GM12878 (cell line): ENCODE results near the gene PAFAH2. TPM values are rescaled to one million over a fixed set of nuclear protein-coding genes. Genes with fewer than 3 reads are reported as not detected.

Experiments used
- ATAC-seq: fragments of 200-7000 bp; cut with Tn5 transposase; 3 replicates; pipeline ENCODE4 v1.9.1; 2020; ENCODE audit warnings: mild to moderate bottlenecking, moderate library complexity
- BruUV-seq: library from RNA; stranded (reverse); fragments of 400-500 nt; replicated peaks from 2 replicates; lab custom pipeline; 2021; lab: Mats Ljungman, UMichigan
- CTCF ChIA-PET: fragments of 300-600 bp; sonication (Branson Sonifier 250); formaldehyde crosslinking; extraction: SDS; loops from one replicate; lab custom pipeline; 2021; ENCODE audit warnings: inconsistent platforms; lab: Yijun Ruan, JAX
- POLR2A ChIA-PET: fragments of 350-600 bp; formaldehyde crosslinking; extraction: SDS; loops from one replicate; lab custom pipeline; 2021; ENCODE audit warnings: inconsistent platforms; lab: Charles Lee
- RAD21 ChIA-PET: fragments of 300-600 bp; sonication (Branson Sonifier 250); formaldehyde crosslinking; loops from one replicate; lab custom pipeline; 2023; ENCODE audit warnings: antibody characterized with exemption; ENCODE audit not compliant: unreplicated experiment; lab: Charles Lee
- SMC1A ChIA-PET: fragments of 300-600 bp; sonication (Branson Sonifier 250); formaldehyde crosslinking; loops from one replicate; lab custom pipeline; 2023; ENCODE audit not compliant: unreplicated experiment, uncharacterized antibody; lab: Charles Lee
- DNase-seq: peaks from one replicate; pipeline ENCODE4 v3.0.0-alpha.2; 2011; ENCODE audit warnings: low read depth, low spot score
- FAIRE-seq: peaks from 3 replicates; lab custom pipeline; 2011; peaks lifted over from hg19 to GRCh38; lab: Jason Lieb, UNC
- H2AFZ ChIP-seq: 2 replicates; pipeline ENCODE4 v1.6.0; 2011; ENCODE audit warnings: low read depth, low read length, control low read depth; ENCODE audit not compliant: control insufficient read depth
- H3K27ac ChIP-seq: 2 replicates; pipeline ENCODE4 v1.5.1; 2011; ENCODE audit warnings: control low read depth; ENCODE audit not compliant: control insufficient read depth, insufficient read depth
- H3K27me3 ChIP-seq, 2 experiments: replicated peaks in 1 of 2; 2 replicates each; pipeline versions ENCODE4 v1.6.0 to v1.6.1; 2011; ENCODE audit warnings: low read length in 1 of 2; ENCODE audit not compliant: control insufficient read depth in 2 of 2, insufficient read depth in 2 of 2
- H3K36me3 ChIP-seq, 2 experiments: 2 replicates each; pipeline ENCODE4 v1.5.1; 2011; ENCODE audit warnings: low read length in 1 of 2; ENCODE audit not compliant: control insufficient read depth in 2 of 2, insufficient read depth in 2 of 2
- H3K4me1 ChIP-seq: 2 replicates; pipeline ENCODE4 v1.6.1; 2011; ENCODE audit warnings: mild to moderate bottlenecking, low read length, moderate library complexity, mixed read lengths; ENCODE audit not compliant: control insufficient read depth, insufficient read depth
- H3K4me2 ChIP-seq: 2 replicates; pipeline ENCODE4 v1.6.0; 2011; ENCODE audit warnings: control low read depth; ENCODE audit not compliant: control insufficient read depth, insufficient read depth
- H3K4me3 ChIP-seq: fragments of 200-600 bp; sonication (generic); 2 replicates; pipeline ENCODE4 v1.5.1; 2016
- H3K79me2 ChIP-seq: 2 replicates; pipeline ENCODE4 v1.6.0; 2011; ENCODE audit warnings: low read length; ENCODE audit not compliant: control insufficient read depth, insufficient read depth
- H3K9ac ChIP-seq: 2 replicates; pipeline ENCODE4 v1.8.0; 2011; ENCODE audit warnings: low read length, control low read depth, mixed read lengths; ENCODE audit not compliant: control insufficient read depth, insufficient read depth
- H3K9me3 ChIP-seq: replicated peaks from 3 replicates; pipeline ENCODE4 v1.5.1; 2011; ENCODE audit warnings: mild to moderate bottlenecking, low read length; ENCODE audit not compliant: control insufficient read depth, insufficient read depth
- H4K20me1 ChIP-seq: 2 replicates; pipeline ENCODE4 v1.6.0; 2011; ENCODE audit not compliant: control insufficient read depth, insufficient read depth
- ASH2L ChIP-seq: fragments of 300-600, 200-600 bp; sonication (generic); IDR thresholded peaks from 2 replicates; pipeline ENCODE4 v1.6.1; 2017; ENCODE audit warnings: low read depth, mild to moderate bottlenecking, borderline replicate concordance
- BHLHE40 ChIP-seq, 2 experiments: fragments of 450-650 bp in 1 of 2; IDR thresholded peaks; 2 replicates each; pipeline ENCODE4 v1.6.1; 2011 to 2017; ENCODE audit warnings: low read depth in 2 of 2, borderline replicate concordance in 1 of 2, improper control_type of control experiment in 1 of 2, low read length in 1 of 2, mild to moderate bottlenecking in 1 of 2
- EP300 ChIP-seq, 2 experiments: fragments of 150-350 bp in 1 of 2; IDR thresholded peaks; 2 replicates each; pipeline ENCODE4 v1.6.1; 2011 to 2012; ENCODE audit warnings: low read depth in 2 of 2, low read length in 2 of 2, borderline replicate concordance in 1 of 2, improper control_type of control experiment in 1 of 2, inconsistent platforms in 1 of 2; ENCODE audit not compliant: control insufficient read depth in 1 of 2
- EZH2 ChIP-seq: IDR thresholded peaks from 2 replicates; pipeline ENCODE4 v1.6.1; 2012; ENCODE audit warnings: low read depth, mild to moderate bottlenecking, control low read depth, inconsistent platforms, low read length, borderline replicate concordance; ENCODE audit not compliant: control insufficient read depth
- HDAC6 ChIP-seq: fragments of 200-600 bp; sonication (generic); IDR thresholded peaks from one replicate; pipeline ENCODE4 v1.8.0; 2017; ENCODE audit warnings: antibody characterized with exemption; ENCODE audit not compliant: unreplicated experiment
- KLF5 ChIP-seq: fragments of 450-650 bp; IDR thresholded peaks from 2 replicates; pipeline ENCODE4 v1.6.1; 2014; ENCODE audit warnings: mild to moderate bottlenecking; ENCODE audit not compliant: partially characterized antibody
- RCOR1 ChIP-seq: conservative IDR thresholded peaks from 2 replicates; pipeline ENCODE4 v1.6.1; 2012; ENCODE audit warnings: low read depth, low read length, improper control_type of control experiment
- RUNX3 ChIP-seq: IDR thresholded peaks from 2 replicates; pipeline ENCODE4 v1.6.1; 2012; ENCODE audit warnings: low read length, inconsistent platforms
- SMAD1 ChIP-seq: fragments of 450-650 bp; IDR thresholded peaks from 2 replicates; pipeline ENCODE4 v1.6.1; 2018; ENCODE audit warnings: mild to moderate bottlenecking, low read depth; ENCODE audit not compliant: partially characterized antibody
- TCF3 ChIP-seq: IDR thresholded peaks from 2 replicates; pipeline ENCODE4 v1.6.1; 2012; ENCODE audit warnings: low read depth, mild to moderate bottlenecking, low read length, borderline replicate concordance; ENCODE audit not compliant: insufficient read depth
- YBX1 ChIP-seq: fragments of 450-650 bp; IDR thresholded peaks from 2 replicates; pipeline ENCODE4 v1.6.1; 2016; ENCODE audit warnings: antibody characterized with exemption
- WGBS: methylation state at CpG from one replicate; pipeline ENCODE4 v1.1.6; 2016; ENCODE audit warnings: low lambda C conversion rate; ENCODE audit not compliant: insufficient replicate concordance, insufficient coverage; ENCODE audit errors: missing lambda C conversion rate; 5-methylcytosine and 5-hydroxymethylcytosine counted together
- in situ Hi-C: fragments of 300-500 bp; cut with MboI; formaldehyde crosslinking; loops from 9 replicates; pipeline ENCODE4 v1.14.3; 2018; ENCODE audit warnings: mixed read lengths
- intact Hi-C: fragments of 100-400 bp; cut with micrococcal nuclease; formaldehyde crosslinking; loops from one replicate; pipeline ENCODE4 v1.14.2; 2022; ENCODE audit not compliant: unreplicated experiment
- polyA plus RNA-seq, 11 experiments: library from polyadenylated mRNA; depleted of rRNA in 4 of 11; unstranded in 6 of 11; stranded (reverse) in 5 of 11; fragments of >200 nt; fragmentation: Nextera tagmentation in 4 of 11; fragmentation: Illumina TruSeq in 1 of 11; extraction: Ambion mirVana in 4 of 11; extraction: Trizol in 1 of 11; gene quantifications; 1 replicate in 1 of 11; 2 replicates in 10 of 11; pipeline versions ENCODE4 v1.2.1 to v1.2.3, GENCODE V29; 2011 to 2016; ENCODE audit warnings: inconsistent platforms in 2 of 11, missing spikeins in 2 of 11, low read depth in 1 of 11
- total RNA-seq, 4 experiments: library from RNA; depleted of rRNA in 3 of 4; stranded (reverse); fragments of >200 nt in 3 of 4; fragmentation: Illumina TruSeq in 1 of 4; extraction: Trizol in 1 of 4; gene quantifications; 2 replicates each; pipeline versions ENCODE4 v1.2.1 to v1.2.3, GENCODE V29; 2013 to 2021
- TF ChIP-seq, protein P1 (sequence below): fragments of 450-650 bp; IDR thresholded peaks from 2 replicates; pipeline ENCODE4 v1.6.1; 2017; ENCODE audit warnings: mild to moderate bottlenecking
- TF ChIP-seq, protein P2 (sequence below): fragments of 450-650 bp; IDR thresholded peaks from 2 replicates; pipeline ENCODE4 v1.6.1; 2017; ENCODE audit warnings: borderline replicate concordance
- TF ChIP-seq, protein P3 (sequence below), 3 experiments: IDR thresholded peaks in 2 of 3; conservative IDR thresholded peaks in 1 of 3; 2 replicates each; pipeline ENCODE4 v1.5.1; 2011; ENCODE audit warnings: low read depth in 3 of 3, low read length in 3 of 3, mild to moderate bottlenecking in 3 of 3, control low read depth in 2 of 3, moderate library complexity in 2 of 3, inconsistent platforms in 1 of 3, mixed read lengths in 1 of 3; ENCODE audit not compliant: control insufficient read depth in 2 of 3, insufficient read depth in 1 of 3; ENCODE audit errors: extremely low read depth in 1 of 3

PAFAH2 gene
- total and polyA plus RNA-seq, 10 of the 15 experiments (the other 5 are each of a cell fraction or from before 2014, with no cell fraction given), result 3.0 to 9.5 (median 6.5) TPM

DNA sequence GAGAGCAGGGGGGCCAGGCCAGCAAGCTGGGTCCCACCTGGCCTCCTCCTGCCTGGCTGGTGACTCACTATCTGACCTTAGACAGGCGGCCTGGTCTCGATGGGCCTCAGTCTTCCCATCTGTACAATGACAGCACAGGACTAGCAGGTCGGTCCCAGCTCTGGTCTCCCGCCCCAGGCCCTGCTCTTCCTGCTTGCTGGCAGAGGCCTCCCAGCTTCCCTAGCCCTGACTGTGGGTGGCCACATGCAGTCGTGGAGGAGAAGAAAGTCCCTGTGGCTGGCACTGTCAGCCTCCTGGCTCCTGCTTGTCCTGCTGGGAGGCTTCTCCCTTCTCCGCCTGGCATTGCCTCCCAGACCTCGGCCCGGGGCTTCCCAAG is 24.5 kb upstream of the PAFAH2 start (continued):
- TF ChIP-seq, protein P1, sequence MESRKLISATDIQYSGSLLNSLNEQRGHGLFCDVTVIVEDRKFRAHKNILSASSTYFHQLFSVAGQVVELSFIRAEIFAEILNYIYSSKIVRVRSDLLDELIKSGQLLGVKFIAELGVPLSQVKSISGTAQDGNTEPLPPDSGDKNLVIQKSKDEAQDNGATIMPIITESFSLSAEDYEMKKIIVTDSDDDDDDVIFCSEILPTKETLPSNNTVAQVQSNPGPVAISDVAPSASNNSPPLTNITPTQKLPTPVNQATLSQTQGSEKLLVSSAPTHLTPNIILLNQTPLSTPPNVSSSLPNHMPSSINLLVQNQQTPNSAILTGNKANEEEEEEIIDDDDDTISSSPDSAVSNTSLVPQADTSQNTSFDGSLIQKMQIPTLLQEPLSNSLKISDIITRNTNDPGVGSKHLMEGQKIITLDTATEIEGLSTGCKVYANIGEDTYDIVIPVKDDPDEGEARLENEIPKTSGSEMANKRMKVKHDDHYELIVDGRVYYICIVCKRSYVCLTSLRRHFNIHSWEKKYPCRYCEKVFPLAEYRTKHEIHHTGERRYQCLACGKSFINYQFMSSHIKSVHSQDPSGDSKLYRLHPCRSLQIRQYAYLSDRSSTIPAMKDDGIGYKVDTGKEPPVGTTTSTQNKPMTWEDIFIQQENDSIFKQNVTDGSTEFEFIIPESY, result no peak
- TF ChIP-seq EP300 (IDR thresholded peaks at IDR 0.05; ENCODE audit: borderline replicate concordance in 1 of 2, control insufficient read depth in 1 of 2, low read depth in 2 of 2, low read length in 2 of 2) (no peak), SMAD1 (no peak)
- TF ChIP-seq, all 136 proteins: peak for 0

DNA sequence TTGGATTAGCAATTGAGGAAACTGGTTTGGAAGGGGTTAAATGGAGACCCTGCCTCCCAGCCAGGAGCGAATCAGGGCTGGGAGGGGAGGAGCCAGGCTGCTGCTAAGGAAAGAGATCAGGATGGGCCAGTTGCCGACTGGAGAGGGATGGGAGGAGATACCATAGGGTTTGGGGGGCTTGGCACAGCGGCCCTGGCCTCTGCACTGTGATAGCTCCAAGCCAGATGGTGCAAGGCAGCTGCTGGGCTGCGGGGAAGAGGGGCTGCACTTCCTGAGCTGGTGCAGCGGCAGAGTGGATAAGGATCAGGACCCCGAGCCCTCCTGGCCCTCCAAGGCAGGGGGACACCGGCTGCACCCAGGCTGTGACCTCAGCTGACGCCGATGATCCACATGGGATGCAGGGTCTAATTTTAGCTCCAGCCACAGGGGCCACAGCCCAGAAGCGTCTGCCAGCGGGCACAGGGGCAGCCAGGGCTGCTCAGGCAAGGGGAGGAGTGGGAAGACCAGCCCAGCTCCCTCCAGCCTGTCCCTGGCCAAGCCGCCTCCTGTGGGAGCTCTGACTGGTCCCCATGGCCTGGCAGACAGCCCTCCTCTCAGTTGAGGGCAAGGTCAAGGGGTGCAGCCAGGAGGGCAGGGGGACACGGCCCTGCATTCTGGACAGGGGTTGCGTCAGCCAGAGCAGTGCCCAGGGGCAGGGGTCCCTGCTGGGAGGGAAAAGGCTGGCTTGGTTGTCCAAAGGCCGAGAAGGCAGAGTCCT is 24.0 kb upstream of the PAFAH2 start, which contains the start of gene EXTL1:
Gene EXTL1, plus strand, starts transcription at position 129 of the 757 bp plus-strand sequence. CDS start 872 bp downstream, outside the sequence.
- Histone ChIP-seq H3K9me3 (no peaks in the 10 kb centered on the region), H3K4me2 (no peak within 1 kb of the TSS), H3K36me3 (no peaks in the 10 kb centered on the region), H3K27ac (no peak within 1 kb of the TSS), H3K4me1 (peaks cover 4% of the 10 kb centered on the region; the same call in 1 of the 2 replicates), H3K9ac (no peak within 1 kb of the TSS), H3K27me3 (no peaks in the 10 kb centered on the region; a peak in 3 of 4 replicates), H4K20me1 (no peaks in the 10 kb centered on the region), H3K4me3 (no peak within 1 kb of the TSS), H2AFZ (no peak within 1 kb of the TSS), H3K79me2 (no peaks in the 10 kb centered on the region)
- ChIA-PET RAD21 (no interaction called here), CTCF (interaction anchor here (1.1 kb wide), 1 partner anchor 13 kb away, joined by 4 read pairs; no protein-coding TSS in a partner anchor), POLR2A (no interaction called here), SMC1A (interaction anchor here (0.6 kb wide), 1 partner anchor 1607 kb away, joined by 3 read pairs; no protein-coding TSS in a partner anchor)
- no TSS peak for BruUV-seq
- WGBS, result 24% methylated on average over 15 of the region's 15 CpGs
- no peak for ATAC-seq
- intact Hi-C loops (no loop called here), in situ Hi-C loops (no loop called here)
- no peak for DNase-seq
- FAIRE-seq, result no peak
- TF ChIP-seq BHLHE40 (IDR thresholded peaks at IDR 0.05; ENCODE audit: borderline replicate concordance in 1 of 2, low read depth in 2 of 2, low read length in 1 of 2) (no peak), KLF5 (no peak), RCOR1 (no peak), ASH2L (no peak), HDAC6 (no peak), EZH2 (no peak), RUNX3 (no peak), YBX1 (no peak), TCF3 (no peak)
- TF ChIP-seq, protein P2, sequence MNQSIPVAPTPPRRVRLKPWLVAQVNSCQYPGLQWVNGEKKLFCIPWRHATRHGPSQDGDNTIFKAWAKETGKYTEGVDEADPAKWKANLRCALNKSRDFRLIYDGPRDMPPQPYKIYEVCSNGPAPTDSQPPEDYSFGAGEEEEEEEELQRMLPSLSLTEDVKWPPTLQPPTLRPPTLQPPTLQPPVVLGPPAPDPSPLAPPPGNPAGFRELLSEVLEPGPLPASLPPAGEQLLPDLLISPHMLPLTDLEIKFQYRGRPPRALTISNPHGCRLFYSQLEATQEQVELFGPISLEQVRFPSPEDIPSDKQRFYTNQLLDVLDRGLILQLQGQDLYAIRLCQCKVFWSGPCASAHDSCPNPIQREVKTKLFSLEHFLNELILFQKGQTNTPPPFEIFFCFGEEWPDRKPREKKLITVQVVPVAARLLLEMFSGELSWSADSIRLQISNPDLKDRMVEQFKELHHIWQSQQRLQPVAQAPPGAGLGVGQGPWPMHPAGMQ, result no peak
- TF ChIP-seq, protein P3, sequence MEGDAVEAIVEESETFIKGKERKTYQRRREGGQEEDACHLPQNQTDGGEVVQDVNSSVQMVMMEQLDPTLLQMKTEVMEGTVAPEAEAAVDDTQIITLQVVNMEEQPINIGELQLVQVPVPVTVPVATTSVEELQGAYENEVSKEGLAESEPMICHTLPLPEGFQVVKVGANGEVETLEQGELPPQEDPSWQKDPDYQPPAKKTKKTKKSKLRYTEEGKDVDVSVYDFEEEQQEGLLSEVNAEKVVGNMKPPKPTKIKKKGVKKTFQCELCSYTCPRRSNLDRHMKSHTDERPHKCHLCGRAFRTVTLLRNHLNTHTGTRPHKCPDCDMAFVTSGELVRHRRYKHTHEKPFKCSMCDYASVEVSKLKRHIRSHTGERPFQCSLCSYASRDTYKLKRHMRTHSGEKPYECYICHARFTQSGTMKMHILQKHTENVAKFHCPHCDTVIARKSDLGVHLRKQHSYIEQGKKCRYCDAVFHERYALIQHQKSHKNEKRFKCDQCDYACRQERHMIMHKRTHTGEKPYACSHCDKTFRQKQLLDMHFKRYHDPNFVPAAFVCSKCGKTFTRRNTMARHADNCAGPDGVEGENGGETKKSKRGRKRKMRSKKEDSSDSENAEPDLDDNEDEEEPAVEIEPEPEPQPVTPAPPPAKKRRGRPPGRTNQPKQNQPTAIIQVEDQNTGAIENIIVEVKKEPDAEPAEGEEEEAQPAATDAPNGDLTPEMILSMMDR (IDR thresholded peaks at IDR 0.05 in 2 of 3, conservative IDR thresholded peaks at IDR 0.05 in 1 of 3; ENCODE audit: control insufficient read depth in 2 of 3, extremely low read depth in 1 of 3, insufficient read depth in 1 of 3, low read depth in 3 of 3, low read length in 3 of 3), result no peak
